Measurements from ENCODE around the gene C11orf24.
A peak's percentile ranks its signal among the peaks of the same experiment; 100 is the strongest.

Gene C11orf24

GRCh38 chr11:68271023-68271780, 571 bp downstream of the C11orf24 start:
- peak overlapping the region; percentile 86 for H3K27ac ChIP-seq
- TF ChIP-seq CTCF (conservative IDR thresholded peaks at IDR 0.05) (peak; percentile 66; the same call in 1 of the 2 replicates), ZFX (IDR thresholded peaks at IDR 0.05) (no peak)

GRCh38 chr11:68270196-68271022, 1.4 kb downstream of the C11orf24 start:
- no peak for TF ChIP-seq ZFX (IDR thresholded peaks at IDR 0.05)
- no peak for TF ChIP-seq CTCF (conservative IDR thresholded peaks at IDR 0.05)
- peak overlapping the region; percentile 86 for H3K27ac ChIP-seq

GRCh38 chr11:68269414-68270081, 2.2 kb downstream of the C11orf24 start:
- no peak overlapping the region for H3K27ac ChIP-seq
- TF ChIP-seq ZFX (IDR thresholded peaks at IDR 0.05) (no peak), CTCF (conservative IDR thresholded peaks at IDR 0.05) (no peak)

GRCh38 chr11:68267881-68268240, 3.9 kb downstream of the C11orf24 start:
- no peak overlapping the region for H3K27ac ChIP-seq
- no peak for TF ChIP-seq ZFX (IDR thresholded peaks at IDR 0.05)
- no peak for TF ChIP-seq CTCF (conservative IDR thresholded peaks at IDR 0.05)

- no peak overlapping the region for H3K27ac ChIP-seq
- TF ChIP-seq ZFX (IDR thresholded peaks at IDR 0.05): no peak
- TF ChIP-seq CTCF (conservative IDR thresholded peaks at IDR 0.05): no peak
Observed at GRCh38 chr11:68266936-68267880, 4.6 kb downstream of the C11orf24 start.

- H3K27ac ChIP-seq: no peak overlapping the region
- TF ChIP-seq ZFX (IDR thresholded peaks at IDR 0.05): no peak
- no peak for TF ChIP-seq CTCF (conservative IDR thresholded peaks at IDR 0.05)
Observed at GRCh38 chr11:68266121-68266891, 5.5 kb downstream of the C11orf24 start.

Data from C4-2B (cell line).